HL-60 (cell line): ENCODE measurements around the gene KXD1.

Source experiments
- POLR2AphosphoS5 ChIP-seq: IDR thresholded peaks from 2 replicates; pipeline ENCODE4 v1.6.1; 2012; ENCODE audit warnings: low read depth
- TF ChIP-seq, protein P1 (sequence below): IDR thresholded peaks from 2 replicates; pipeline ENCODE4 v1.6.1; 2012; ENCODE audit warnings: low read depth; ENCODE audit not compliant: insufficient replicate concordance
- TF ChIP-seq, protein P2 (sequence below): IDR thresholded peaks from one replicate; pipeline ENCODE4 v1.5.1; 2011; ENCODE audit warnings: low read length, control low read depth, inconsistent platforms; ENCODE audit not compliant: insufficient read depth

DNA sequence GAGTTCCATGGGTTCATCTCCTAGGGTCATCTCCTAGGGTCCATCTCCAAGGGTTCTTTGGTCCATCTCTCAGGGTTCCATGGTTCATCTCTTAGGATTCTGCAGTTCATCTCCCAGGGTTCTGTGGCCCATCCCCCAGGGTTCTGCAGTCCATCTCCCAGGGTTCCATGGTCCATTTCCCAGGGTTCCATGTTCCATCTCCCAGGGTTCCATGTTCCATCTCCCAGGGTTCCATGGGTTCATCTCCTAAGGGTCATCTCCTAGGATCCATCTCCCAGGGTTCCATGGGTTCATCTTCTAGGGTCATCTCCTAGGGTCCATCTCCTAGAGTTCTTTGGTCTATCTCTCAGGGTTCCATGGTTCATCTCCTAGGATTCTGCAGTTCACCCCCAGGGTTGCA is 59.9 kb downstream of the KXD1 start:
- TF ChIP-seq, protein P1, sequence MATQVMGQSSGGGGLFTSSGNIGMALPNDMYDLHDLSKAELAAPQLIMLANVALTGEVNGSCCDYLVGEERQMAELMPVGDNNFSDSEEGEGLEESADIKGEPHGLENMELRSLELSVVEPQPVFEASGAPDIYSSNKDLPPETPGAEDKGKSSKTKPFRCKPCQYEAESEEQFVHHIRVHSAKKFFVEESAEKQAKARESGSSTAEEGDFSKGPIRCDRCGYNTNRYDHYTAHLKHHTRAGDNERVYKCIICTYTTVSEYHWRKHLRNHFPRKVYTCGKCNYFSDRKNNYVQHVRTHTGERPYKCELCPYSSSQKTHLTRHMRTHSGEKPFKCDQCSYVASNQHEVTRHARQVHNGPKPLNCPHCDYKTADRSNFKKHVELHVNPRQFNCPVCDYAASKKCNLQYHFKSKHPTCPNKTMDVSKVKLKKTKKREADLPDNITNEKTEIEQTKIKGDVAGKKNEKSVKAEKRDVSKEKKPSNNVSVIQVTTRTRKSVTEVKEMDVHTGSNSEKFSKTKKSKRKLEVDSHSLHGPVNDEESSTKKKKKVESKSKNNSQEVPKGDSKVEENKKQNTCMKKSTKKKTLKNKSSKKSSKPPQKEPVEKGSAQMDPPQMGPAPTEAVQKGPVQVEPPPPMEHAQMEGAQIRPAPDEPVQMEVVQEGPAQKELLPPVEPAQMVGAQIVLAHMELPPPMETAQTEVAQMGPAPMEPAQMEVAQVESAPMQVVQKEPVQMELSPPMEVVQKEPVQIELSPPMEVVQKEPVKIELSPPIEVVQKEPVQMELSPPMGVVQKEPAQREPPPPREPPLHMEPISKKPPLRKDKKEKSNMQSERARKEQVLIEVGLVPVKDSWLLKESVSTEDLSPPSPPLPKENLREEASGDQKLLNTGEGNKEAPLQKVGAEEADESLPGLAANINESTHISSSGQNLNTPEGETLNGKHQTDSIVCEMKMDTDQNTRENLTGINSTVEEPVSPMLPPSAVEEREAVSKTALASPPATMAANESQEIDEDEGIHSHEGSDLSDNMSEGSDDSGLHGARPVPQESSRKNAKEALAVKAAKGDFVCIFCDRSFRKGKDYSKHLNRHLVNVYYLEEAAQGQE: no peak
- TF ChIP-seq, protein P2, sequence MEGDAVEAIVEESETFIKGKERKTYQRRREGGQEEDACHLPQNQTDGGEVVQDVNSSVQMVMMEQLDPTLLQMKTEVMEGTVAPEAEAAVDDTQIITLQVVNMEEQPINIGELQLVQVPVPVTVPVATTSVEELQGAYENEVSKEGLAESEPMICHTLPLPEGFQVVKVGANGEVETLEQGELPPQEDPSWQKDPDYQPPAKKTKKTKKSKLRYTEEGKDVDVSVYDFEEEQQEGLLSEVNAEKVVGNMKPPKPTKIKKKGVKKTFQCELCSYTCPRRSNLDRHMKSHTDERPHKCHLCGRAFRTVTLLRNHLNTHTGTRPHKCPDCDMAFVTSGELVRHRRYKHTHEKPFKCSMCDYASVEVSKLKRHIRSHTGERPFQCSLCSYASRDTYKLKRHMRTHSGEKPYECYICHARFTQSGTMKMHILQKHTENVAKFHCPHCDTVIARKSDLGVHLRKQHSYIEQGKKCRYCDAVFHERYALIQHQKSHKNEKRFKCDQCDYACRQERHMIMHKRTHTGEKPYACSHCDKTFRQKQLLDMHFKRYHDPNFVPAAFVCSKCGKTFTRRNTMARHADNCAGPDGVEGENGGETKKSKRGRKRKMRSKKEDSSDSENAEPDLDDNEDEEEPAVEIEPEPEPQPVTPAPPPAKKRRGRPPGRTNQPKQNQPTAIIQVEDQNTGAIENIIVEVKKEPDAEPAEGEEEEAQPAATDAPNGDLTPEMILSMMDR: no peak
- TF ChIP-seq POLR2AphosphoS5: no peak
